ENCODE measurements around the gene MARCHF6.
"Not testable (repeated sequence)": the region's sequence is repeated elsewhere in the genome, so short reads cannot be mapped to it uniquely, and the experiment has no call there.

MARCHF6 gene

DNA sequence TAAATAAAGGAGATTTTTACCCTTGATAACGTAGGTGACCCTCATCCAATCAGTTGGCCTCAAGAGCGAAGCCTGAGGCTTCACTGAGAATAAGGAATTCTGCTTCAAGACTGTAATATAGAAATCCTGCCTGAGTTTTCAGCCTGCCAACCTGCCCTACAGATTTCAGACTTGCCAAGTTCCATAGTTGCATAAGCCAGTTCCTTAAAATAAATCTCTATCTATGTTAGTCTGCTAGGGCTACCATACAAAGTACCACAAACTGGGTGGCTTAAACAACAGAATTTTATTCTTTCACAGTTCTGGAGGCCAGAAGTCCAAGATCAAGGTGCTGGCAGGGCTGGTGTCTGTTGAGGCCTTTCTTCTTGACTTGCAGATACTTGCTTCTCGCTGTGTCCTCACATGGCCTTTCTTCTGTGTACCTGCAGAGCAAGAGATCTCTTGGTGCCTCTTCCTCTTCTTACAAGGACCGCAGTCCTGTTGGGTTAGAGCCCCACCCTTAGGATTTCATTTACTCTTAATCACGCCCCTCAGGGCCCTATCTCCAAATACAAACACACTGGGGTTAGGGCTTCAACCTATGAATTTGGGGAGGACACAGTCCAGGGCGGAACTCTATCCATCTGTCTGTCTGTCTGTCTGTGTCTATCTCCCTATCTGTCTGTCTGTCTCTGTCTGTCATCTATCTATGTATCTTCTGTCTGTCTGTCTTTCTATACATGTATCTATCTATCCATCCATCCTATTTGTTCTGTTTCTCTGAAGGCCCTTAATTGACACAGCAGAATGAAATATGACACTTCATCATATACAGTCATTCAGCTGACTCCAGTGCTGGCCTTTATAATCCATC is 28.8 kb upstream of the MARCHF6 start:
- DNase-seq = no peak

DNA sequence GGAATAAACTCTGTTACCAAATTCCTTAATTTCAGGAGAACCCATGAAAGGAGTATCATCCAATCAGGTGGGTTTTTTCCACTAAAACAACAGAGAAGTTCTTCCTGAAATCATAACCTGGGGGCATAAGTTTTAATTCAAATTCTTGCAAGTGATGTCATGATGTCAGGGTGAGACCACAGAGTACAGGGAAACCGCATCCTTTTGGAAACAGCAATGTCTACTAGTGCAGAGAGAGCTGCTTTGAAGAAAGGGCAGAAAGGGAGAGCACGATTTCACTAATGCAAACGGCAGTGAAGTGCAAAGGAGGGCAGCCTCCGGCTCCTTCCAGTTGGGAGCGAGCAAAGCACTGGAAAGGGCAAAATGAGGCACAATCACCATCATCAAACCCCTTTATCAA is 25.2 kb upstream of the MARCHF6 start:
- no peak for DNase-seq

GRCh38 chr5:10329446-10329819 is 24.1 kb upstream of the MARCHF6 start:
- DNase-seq = no peak

DNA sequence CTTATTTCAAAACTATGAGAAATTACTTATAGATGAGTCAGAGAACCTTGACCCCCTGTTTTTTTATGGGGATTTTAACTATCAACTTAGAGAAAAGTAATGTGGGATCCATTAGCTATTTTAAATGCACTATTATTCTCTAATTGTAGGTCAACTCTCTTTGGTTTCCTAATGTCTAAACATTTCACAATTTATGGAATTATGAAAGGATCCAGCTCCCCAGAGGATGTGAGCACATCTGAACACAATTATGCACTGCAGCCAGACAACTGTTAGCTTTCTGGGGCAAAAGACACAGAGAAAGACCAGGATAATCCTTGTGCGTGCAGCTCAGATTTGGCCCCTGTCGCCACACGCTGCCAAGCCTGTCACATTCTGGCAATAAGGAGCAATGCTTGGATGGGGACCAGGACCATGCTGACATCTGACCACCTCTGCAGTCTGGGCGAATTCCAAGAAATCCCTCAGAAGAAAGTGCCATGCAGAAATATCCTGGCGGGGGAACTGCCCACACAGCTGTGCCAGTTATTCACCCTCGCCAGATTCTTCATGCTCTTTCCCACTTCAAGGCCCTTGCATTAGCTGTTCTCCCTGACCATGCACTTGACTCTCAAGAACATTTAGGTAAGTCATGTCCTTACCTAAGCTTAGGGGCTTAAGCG is 23.5 kb upstream of the MARCHF6 start:
- no peak for DNase-seq

DNA sequence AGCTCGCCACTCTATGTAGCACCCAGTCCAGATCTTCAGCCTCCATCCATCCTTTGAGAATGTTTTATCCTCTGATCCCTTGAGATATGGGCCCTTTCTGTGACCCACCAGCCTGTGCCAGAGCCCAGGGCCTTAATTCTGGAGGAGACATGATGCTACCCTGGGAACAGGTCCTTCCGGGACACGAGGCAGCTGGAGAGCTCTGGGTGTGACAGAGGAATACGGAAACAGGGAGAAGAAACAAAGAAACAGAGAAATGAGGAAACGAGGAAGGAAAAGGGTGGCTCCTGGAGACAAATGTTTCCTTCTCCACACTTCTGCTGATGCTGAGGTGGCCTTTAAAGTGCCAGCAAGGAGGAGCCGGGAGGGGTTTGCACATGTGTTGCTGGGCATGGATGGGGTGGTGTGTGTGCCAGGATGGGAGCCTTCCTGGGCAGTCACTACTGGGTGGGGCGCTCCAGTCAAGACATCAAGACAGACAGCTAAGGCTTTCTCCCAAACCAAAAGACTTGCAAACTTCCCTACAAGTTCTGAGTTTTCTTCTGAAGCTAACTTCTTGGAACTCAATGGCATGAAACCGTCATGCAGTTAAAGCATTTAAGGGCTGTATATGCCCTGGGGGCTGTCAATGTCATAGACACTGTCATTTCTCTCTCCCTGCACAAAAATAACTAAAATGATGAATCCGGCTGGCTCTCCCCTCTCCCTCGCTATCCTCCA is 22.8 kb upstream of the MARCHF6 start:
- DNase-seq = no peak

DNA sequence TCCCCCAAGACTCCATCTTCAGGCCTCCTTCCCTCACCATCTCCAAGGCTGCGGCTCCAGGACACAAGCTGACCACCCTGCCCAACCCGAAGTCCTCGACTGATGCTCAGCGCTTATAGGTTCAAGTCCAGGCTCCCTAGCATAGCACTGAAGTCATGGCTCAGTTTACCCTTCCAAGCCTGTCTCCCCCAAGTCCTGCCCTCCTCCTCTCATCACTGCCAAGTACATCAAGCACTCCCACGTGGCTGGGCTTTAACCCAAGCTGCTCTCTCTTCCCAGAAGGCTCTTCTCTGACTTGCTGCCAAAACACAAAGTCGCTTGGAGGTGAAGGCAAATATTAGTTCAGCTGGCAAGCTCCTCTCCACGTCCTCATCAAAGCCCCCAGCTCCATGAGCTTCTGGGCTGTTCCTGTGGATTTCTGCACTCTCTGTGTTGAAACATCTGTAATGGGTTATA is 22.1 kb upstream of the MARCHF6 start:
- DNase-seq = no peak

DNA sequence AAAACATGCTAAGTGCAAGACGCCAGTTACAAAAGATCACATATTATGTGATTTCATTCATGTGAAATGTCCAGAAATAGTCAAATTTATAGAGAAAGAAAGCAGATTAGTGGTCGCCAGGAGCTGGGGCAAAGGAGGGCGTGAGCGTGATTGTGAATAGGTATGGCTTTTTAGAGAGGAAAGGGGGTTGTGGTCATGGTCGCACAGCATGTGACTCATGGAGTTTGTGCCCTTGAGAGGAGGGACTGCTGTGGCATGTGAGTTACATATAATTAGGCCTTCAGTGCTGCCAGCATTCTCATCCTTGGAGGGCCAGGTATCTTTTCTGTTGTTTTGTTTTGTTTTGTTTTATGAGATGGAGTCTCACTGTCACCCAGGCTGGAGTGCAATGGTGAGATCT is 21.2 kb upstream of the MARCHF6 start:
- no peak for DNase-seq

DNA sequence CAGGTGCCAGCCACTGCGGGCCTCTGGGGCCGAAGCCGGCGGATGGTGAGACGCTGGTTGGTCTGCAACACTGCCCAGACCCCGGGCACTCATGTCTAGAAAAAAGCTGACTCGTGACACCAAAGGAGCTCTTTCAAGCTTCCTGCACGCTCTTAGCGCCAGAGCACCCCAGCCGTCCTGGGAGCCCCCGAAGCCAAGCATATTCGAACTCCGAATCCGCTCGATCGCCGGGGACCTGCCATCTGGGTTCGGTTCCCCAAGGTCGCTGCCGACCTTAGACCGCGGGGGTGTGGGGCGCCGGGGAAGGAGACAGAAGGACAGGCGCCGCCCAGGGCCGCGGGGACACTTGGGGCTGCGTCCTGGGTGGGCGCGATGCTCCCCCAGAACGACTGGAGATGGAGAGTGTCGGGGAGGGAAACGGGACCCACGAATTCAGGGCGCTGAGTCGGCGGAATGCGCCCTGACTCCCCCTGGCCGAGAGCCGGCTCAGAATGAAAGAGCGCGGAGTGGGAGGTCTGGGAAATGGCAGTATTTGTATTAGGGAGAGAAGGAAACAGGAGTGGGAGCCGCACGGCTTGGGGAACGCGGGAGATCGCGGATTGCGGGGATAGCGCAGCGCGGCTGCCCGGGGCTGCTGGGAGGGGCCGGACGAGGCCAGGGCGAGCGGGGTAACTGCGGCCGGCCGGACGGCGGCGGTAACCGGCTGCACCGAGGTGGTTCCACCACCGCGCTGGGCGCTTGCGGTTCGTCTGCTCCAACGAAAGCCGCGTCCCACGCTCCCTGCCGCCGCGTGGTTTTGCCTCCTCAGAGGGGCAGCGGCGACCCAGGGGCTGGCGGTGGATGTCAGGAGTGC is 20.1 kb upstream of the MARCHF6 start:
- DNase-seq = peak in 1 of 2 experiments; percentile 2

GRCh38 chr5:10334831-10335230 is 18.7 kb upstream of the MARCHF6 start:
- DNase-seq = no peak

DNA sequence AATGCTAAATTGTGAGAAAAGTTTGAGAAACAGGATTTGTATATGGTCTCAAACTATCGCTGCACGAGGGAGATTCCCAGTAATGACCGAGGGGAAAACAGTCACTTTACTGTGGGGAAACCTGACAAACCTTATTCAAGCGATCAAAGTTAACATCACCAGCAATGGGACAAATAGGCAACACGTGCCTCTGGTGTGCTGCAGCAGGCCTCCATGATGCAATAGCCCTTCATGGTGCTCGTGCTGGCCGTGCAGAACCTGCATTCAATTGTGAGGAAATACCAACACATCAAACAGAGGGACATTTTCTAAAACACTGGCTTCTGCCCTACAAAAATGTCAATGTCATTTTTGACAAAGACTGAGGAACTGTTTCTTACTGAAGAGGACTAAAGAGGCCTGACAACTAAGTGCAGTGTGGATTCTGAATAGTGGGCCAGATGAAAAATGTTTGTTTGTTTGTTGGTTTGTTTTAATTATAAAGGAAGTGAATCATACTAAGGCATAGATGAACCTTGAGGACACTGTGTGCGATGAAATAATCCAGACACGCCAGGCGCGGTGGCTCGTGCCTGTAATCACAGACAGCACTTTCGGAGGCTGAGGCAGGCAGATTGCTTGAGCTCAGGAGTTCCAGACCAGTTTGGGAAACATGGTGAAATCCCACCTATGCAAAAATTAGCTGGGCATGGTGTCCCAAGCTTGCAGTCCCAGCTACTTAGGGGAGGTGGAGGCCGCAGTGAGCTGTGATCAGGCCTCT is 17.6 kb upstream of the MARCHF6 start:
- DNase-seq = no peak

DNA sequence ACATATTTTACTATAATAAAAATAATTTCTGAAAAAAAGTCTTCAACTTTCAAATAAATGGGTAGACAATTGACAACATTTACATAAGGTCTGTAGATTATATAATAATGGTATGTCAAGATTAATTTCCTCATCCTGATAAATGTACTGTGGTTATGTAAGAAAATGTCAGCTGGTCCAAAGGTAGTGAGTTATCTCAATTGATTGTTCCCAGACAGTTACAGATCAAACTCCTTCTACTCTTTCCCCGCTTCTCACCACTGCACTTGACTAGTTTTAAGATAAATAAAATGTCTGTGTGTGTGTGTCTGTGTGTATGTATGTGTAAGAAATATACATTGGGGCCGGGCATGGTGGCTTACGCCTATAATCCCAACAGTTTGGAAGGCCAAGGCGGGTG is 16.4 kb upstream of the MARCHF6 start:
- no peak for DNase-seq

GRCh38 chr5:10337986-10338385 is 15.5 kb upstream of the MARCHF6 start:
- no peak for DNase-seq

GRCh38 chr5:10338686-10339057 is 14.8 kb upstream of the MARCHF6 start:
- no peak for DNase-seq

DNA sequence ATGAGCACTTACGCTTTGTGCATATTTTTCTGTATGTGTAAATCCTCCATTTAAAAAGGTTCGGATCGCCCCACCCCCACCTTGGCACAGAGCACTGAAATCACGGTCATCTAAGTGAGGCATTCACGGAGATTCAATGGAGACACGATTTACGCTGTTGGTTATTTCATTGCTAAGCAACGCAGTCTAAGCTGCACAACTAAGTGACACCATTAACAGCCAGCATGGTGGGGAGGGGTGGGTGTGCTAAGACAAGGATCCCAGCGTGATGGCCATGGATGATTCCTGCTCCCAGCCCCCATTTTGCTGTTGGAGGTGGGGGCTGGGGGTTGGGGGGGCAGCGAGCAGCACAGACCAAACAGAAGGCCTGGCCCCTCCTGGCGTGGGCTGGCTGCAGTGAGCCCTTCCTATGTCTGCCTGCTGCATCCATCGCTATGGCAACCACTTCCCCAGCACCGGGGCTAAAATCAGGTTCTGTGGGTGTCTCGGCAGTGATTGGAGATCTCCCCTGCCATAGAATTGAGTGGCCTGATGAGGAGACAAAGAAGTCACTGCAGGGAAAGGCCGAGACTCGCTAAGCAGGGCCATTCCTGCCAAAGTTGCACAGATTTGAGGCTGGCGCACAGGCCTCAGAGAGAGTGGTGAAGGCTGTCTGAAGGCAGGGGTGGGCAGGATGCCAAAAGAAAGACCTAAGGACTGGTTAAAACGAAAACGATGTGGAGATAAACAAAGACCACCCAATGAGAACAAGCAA is 14.3 kb upstream of the MARCHF6 start:
- no peak for DNase-seq

DNA sequence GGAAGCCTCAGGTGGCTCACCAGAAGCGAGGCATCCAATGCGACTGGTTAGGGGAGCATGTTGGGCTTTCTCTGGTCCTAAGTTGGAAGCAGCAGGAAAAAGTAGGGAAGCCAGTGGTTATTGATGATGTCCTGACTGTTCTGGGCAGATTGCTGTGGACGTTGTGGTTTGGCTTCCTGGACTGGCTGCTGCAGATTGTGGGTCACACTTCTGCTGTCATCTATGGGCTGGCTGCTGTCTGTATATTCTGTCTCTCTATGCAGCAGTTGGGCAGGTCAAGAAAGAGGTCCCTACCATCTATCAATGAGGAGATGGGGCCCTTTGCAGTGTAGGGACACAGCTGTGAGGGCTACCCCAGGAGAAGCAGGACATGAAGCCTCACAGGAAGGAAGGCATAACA is 13.5 kb upstream of the MARCHF6 start:
- DNase-seq = no peak

- DNase-seq = no peak
Measured at GRCh38 chr5:10343486-10343885, 10.0 kb upstream of the MARCHF6 start.

- DNase-seq = not testable (repeated sequence)
Measured at GRCh38 chr5:10344461-10345106, 8.9 kb upstream of the MARCHF6 start.

DNA sequence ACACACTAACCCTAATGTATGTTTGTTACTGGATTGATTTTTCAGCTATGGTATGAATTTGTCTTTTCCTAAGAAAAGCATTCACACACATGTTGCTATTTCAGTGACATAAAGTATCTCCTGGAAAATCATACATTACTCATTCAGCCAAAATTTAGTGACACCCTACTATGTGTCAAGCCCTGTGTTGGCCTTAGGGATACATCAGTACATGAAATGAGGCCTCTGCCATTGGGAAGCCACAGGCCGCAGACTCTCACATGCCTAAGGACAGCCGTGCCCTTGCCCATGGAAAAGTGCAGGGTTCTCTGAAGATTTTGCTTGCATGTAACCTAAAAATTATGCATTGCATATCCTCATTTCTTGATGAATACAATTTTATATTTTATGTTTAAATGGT is 5.2 kb upstream of the MARCHF6 start:
- DNase-seq = no peak

- no peak for DNase-seq
Measured at GRCh38 chr5:10351199-10351905, 2.1 kb upstream of the MARCHF6 start.

- no peak for DNase-seq
Measured at GRCh38 chr5:10351919-10352318, 1.6 kb upstream of the MARCHF6 start.
